Esophagus (tissue), 2 donors: ENCODE measurements around the gene ENPP3. TPM values are rescaled to one million over a fixed set of nuclear protein-coding genes. Genes with fewer than 3 reads are reported as not detected.

Experiments
- H3K27ac ChIP-seq, 2 donors: one replicate each; pipeline ENCODE4 v1.5.1; 2013; ENCODE audit warnings: low read depth in 2 of 2, mild to moderate bottlenecking in 2 of 2, inconsistent platforms in 1 of 2, low read length in 1 of 2, moderate library complexity in 1 of 2
- H3K27me3 ChIP-seq, 2 donors: one replicate each; pipeline ENCODE4 v1.6.1; 2013; ENCODE audit warnings: low read length in 2 of 2, control low read depth in 1 of 2, mild to moderate bottlenecking in 1 of 2; ENCODE audit not compliant: insufficient read depth in 2 of 2, control insufficient read depth in 1 of 2
- H3K36me3 ChIP-seq, 2 donors: one replicate each; pipeline ENCODE4 v1.6.1; 2013; ENCODE audit warnings: low read length in 1 of 2; ENCODE audit not compliant: control insufficient read depth in 2 of 2, insufficient read depth in 2 of 2
- H3K4me1 ChIP-seq, 2 donors: one replicate each; pipeline ENCODE4 v1.6.1; 2013; ENCODE audit warnings: low read length in 1 of 2; ENCODE audit not compliant: control insufficient read depth in 2 of 2, insufficient read depth in 2 of 2
- H3K4me3 ChIP-seq, 2 donors: one replicate each; pipeline ENCODE4 v1.5.1; 2013; ENCODE audit warnings: low read length in 2 of 2, mild to moderate bottlenecking in 2 of 2, low read depth in 1 of 2, moderate library complexity in 1 of 2
- H3K9me3 ChIP-seq, 2 donors: one replicate each; pipeline ENCODE4 v1.6.1; 2013; ENCODE audit warnings: mild to moderate bottlenecking in 2 of 2, low read depth in 1 of 2, low read length in 1 of 2, moderate library complexity in 1 of 2; ENCODE audit not compliant: control insufficient read depth in 2 of 2, insufficient read depth in 1 of 2
- WGBS, 2 donors: extraction: QIAGEN DNeasy Blood & Tissue Kit; methylation state at CpG; one replicate each; pipeline ENCODE4 v1.1.7; 2013; 5-methylcytosine and 5-hydroxymethylcytosine counted together
- polyA plus RNA-seq, 2 donors: library from polyadenylated mRNA; stranded (reverse); fragments of 200-250 nt; gene quantifications; one replicate each; pipeline ENCODE4 v1.2.3, GENCODE V29; 2013
- donor health status: healthy with polysubstance abuse.
- donor health status: Bipolar disorder and iron deficiency.

ENPP3 gene
- polyA plus RNA-seq, 2 donors: 0.07 to 0.10 TPM

GRCh38 chr6:131655387-131655786 is 18.3 kb downstream of the ENPP3 start:
- WGBS, 2 donors: 90 to 95% methylated on average over 3 of the region's 3 CpGs
- Histone ChIP-seq H3K4me3 (no peak overlapping the region), H3K27me3 (no peaks in the 10 kb centered on the region), H3K9me3 (no peaks in the 10 kb centered on the region), H3K4me1 (no peaks in the 10 kb centered on the region), H3K36me3 (no peaks in the 10 kb centered on the region), H3K27ac (no peak overlapping the region)

GRCh38 chr6:131655951-131656350 is 18.8 kb downstream of the ENPP3 start:
- no peaks in the 10 kb centered on the region for H3K27me3 ChIP-seq
- H3K27ac ChIP-seq: no peak overlapping the region
- H3K9me3 ChIP-seq: no peaks in the 10 kb centered on the region
- no peaks in the 10 kb centered on the region for H3K4me1 ChIP-seq
- H3K4me3 ChIP-seq: no peak overlapping the region
- WGBS, 2 donors: 90 to 93% methylated on average over 2 of the region's 2 CpGs
- H3K36me3 ChIP-seq: no peaks in the 10 kb centered on the region

- 94 to 95% methylated on average over 3 of the region's 3 CpGs for WGBS, 2 donors
- Histone ChIP-seq H3K27me3 (no peaks in the 10 kb centered on the region), H3K4me1 (no peaks in the 10 kb centered on the region), H3K9me3 (no peaks in the 10 kb centered on the region), H3K36me3 (no peaks in the 10 kb centered on the region), H3K4me3 (no peak overlapping the region), H3K27ac (no peak overlapping the region)
Measured at GRCh38 chr6:131656667-131657066, 19.6 kb downstream of the ENPP3 start.

- H3K4me1 ChIP-seq: no peaks in the 10 kb centered on the region
- 87 to 92% methylated on average over 2 of the region's 2 CpGs for WGBS, 2 donors
- H3K36me3 ChIP-seq: no peaks in the 10 kb centered on the region
- H3K27ac ChIP-seq: no peak overlapping the region
- H3K4me3 ChIP-seq: no peak overlapping the region
- no peaks in the 10 kb centered on the region for H3K9me3 ChIP-seq
- H3K27me3 ChIP-seq: no peaks in the 10 kb centered on the region
Measured at GRCh38 chr6:131657222-131657621, 20.1 kb downstream of the ENPP3 start.

GRCh38 chr6:131657630-131658111 is 20.6 kb downstream of the ENPP3 start:
- Histone ChIP-seq H3K4me1 (no peaks in the 10 kb centered on the region), H3K4me3 (no peak overlapping the region), H3K27me3 (no peaks in the 10 kb centered on the region), H3K27ac (no peak overlapping the region), H3K36me3 (no peaks in the 10 kb centered on the region), H3K9me3 (no peaks in the 10 kb centered on the region)
- 69 to 70% methylated on average over 6 of the region's 6 CpGs for WGBS, 2 donors

GRCh38 chr6:131658287-131658686 is 21.2 kb downstream of the ENPP3 start:
- Histone ChIP-seq H3K4me3 (no peak overlapping the region), H3K9me3 (no peaks in the 10 kb centered on the region), H3K36me3 (no peaks in the 10 kb centered on the region), H3K4me1 (no peaks in the 10 kb centered on the region), H3K27ac (no peak overlapping the region), H3K27me3 (no peaks in the 10 kb centered on the region)
- WGBS, 2 donors: 91 to 97% methylated on average over 3 of the region's 3 CpGs

- H3K27ac ChIP-seq: no peak overlapping the region
- no peak overlapping the region for H3K4me3 ChIP-seq
- 30 to 37% methylated on average over 1 of the region's 1 CpG for WGBS, 2 donors
- no peaks in the 10 kb centered on the region for H3K4me1 ChIP-seq
- H3K36me3 ChIP-seq: no peaks in the 10 kb centered on the region
- no peaks in the 10 kb centered on the region for H3K9me3 ChIP-seq
- no peaks in the 10 kb centered on the region for H3K27me3 ChIP-seq
Measured at GRCh38 chr6:131660195-131660594, 23.1 kb downstream of the ENPP3 start.

- WGBS, 2 donors: 92 to 94% methylated on average over 2 of the region's 2 CpGs
- H3K4me3 ChIP-seq: no peak overlapping the region
- no peaks in the 10 kb centered on the region for H3K9me3 ChIP-seq
- H3K4me1 ChIP-seq: no peaks in the 10 kb centered on the region
- no peak overlapping the region for H3K27ac ChIP-seq
- H3K27me3 ChIP-seq: peaks cover 0 to 2% of the 10 kb centered on the region in 2 donors
- no peaks in the 10 kb centered on the region for H3K36me3 ChIP-seq
Measured at GRCh38 chr6:131663578-131664165, 26.6 kb downstream of the ENPP3 start.

- Histone ChIP-seq H3K27ac (no peak overlapping the region), H3K4me3 (no peak overlapping the region), H3K4me1 (no peaks in the 10 kb centered on the region), H3K9me3 (no peaks in the 10 kb centered on the region), H3K27me3 (peaks cover 0 to 2% of the 10 kb centered on the region in 2 donors), H3K36me3 (no peaks in the 10 kb centered on the region)
- WGBS, 2 donors: 38 to 42% methylated on average over 1 of the region's 1 CpG
Measured at GRCh38 chr6:131669891-131670290, 32.8 kb downstream of the ENPP3 start.

- Histone ChIP-seq H3K27ac (no peak overlapping the region), H3K4me3 (no peak overlapping the region), H3K9me3 (no peaks in the 10 kb centered on the region), H3K4me1 (no peaks in the 10 kb centered on the region), H3K36me3 (no peaks in the 10 kb centered on the region), H3K27me3 (no peaks in the 10 kb centered on the region)
- WGBS, 2 donors: 93% methylated on average over 2 of the region's 2 CpGs
Measured at GRCh38 chr6:131673184-131673583, 36.1 kb downstream of the ENPP3 start.
